Measurements from ENCODE around the gene PLA2G4A.

Gene PLA2G4A

DNA sequence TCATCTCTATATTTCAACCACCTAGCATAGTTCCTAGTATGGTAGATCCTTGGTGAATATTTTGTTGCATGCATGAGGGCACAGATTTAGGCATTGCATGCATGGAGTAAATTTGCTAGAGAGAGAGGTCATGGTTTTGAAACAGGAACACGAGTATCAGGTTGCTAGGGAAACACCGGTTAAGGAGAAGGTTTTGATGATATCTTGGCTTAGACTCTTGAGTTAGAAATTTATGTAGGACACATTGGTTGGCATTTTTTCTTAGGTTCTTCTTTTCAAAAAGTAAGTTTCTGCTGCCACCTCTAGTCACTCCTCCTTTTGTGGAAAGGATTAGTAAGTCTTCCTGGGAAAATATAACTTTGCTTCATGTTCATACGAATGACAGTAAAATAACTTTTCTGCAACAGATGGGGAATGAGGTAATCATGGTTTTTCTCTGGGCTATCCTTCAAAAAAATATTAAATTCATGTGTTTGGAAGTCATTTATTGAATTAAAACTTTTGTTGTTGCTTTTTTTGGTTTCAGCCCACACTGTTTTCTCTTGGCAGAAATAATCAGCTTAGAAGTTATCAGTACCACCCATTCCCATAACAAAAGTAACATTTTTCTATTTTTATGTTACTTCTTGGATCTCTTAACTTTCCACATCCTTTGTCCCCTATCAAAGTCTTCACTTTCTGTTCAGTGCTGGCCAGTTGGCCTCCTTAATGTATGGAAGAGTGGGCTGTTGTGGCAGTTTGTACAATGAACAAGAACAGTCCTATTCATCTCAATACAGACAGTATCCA, 97.3 kb downstream of the PLA2G4A start:
- FAIRE-seq: no peak

DNA sequence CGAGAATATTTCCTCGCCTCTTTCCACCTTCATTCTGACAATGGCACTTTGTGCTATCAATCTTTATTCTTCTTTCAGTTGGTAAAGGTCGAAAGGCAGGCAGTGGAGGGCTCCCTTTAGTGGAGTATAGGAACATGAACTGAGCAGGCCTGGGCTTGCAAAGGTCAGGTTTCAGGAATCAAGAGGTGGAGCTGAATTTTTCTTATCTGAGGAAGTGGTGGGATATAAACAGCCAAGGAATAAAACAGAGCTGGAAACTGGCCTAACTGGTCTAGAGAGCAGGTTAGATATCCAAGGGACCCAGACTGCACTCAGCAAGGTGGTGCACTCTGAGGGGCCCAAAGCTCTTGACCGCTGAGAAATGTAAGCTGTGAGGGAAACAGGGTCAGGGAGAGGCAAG, 99.1 kb downstream of the PLA2G4A start:
- no peak for FAIRE-seq

DNA sequence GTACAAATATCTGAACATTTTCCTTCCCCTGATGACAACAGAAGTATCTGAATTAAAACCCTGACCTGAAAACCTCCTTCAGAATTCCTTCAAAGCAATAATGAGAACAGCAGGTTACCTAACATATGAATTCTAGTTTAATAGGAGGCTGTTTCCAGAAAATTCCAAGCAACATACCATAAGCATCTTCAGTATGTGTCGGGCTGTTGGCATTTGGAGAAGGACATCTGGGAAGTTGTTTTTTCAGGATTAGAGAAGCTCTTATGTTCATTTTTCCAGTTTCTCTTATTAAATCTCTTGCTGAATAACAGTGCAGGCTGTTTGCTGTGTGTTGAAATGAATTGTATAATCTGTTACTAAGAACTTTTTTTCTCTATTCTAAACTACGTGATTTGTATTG, 101.5 kb downstream of the PLA2G4A start:
- no peak for FAIRE-seq

DNA sequence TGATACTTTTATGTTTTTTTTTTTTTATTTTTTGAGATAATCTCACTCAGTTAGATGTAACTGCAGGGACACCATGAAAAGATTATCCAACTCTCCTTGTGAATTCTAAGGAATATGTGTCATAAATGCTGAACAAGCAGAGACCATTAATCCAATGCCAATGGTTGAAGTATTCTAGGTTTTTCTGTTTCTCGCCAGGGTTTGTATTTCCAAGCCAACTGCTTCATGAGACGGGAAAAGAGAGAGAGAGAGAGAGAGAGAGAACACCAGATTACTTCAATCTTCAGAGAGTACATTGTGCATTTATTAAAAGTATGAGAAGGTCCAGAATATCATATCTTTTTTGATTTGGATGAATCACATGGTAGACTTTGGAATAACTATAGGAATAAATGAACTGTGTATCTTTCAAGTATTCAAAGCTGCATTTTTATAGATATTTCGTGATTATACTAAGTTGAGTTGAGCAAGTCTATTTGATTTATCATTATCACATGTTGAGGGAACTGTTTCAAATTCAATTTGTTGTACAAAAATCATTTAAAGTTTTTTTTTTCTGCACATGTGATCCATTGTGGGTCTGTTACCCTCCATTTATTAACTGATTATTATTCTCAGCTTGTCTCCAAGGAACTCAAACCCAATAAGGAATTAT, 108.4 kb downstream of the PLA2G4A start:
- FAIRE-seq: peak; percentile 17

DNA sequence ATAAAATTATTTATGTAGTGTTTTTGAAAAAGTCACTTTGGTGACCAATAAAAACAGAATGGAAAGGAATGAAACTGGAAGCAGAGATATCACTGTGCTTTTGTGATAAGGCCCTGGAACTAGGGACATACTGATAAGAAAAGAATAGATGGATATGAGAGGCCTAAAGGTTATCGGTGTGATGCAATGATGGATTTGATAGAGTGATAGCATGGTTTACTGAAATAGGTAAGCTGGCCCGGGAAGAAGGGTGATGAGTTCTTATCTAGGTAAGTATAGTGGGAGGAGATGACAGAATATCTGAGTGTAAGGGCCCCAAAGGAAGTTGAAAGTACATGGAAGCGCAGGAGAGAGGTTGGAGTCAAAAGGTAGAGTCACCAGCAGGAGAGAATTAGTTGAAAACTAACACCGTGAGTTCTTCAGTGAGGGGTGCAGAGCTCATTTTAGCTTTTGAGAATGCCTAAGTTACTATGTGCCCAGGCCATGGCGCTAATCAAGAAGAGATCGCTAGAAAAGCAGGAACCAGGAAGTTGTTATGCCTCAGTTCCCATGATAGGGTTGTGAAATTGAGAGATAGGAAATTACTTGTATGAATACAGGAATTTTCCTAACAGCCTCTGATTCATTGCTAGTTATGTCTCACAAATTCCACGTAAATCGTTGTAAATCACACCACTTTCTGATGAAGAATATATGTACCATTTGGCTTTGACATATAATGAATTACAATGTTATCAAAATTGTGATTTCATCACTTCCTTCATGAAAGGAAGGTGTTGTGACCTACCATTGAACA, 115.3 kb downstream of the PLA2G4A start:
- FAIRE-seq: no peak

GRCh38 chr1:186945146-186945545, 116.4 kb downstream of the PLA2G4A start:
- no peak for FAIRE-seq

DNA sequence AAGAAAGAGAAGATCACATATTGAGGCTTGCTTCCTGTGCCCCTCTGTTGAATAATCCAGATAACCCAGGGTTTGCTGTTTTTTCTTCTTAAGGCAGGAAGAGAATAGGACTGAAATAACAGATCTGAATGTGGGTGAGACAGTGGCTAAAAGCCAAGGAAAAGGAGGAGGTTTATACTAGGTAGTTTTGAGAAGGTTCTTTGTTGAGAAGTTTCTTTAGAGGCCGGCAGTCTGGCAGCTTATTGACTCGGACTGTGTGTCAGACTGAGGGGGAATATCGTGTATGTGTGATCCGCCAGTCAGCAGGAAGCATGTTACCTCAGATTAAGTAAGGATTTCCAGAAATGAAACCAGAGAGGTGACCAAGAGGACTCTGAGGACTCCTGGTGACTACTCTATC, 119.8 kb downstream of the PLA2G4A start:
- no peak for FAIRE-seq

GRCh38 chr1:186949173-186949572, 120.4 kb downstream of the PLA2G4A start:
- FAIRE-seq: peak; percentile 31

GRCh38 chr1:186950547-186950946, 121.8 kb downstream of the PLA2G4A start:
- no peak for FAIRE-seq

DNA sequence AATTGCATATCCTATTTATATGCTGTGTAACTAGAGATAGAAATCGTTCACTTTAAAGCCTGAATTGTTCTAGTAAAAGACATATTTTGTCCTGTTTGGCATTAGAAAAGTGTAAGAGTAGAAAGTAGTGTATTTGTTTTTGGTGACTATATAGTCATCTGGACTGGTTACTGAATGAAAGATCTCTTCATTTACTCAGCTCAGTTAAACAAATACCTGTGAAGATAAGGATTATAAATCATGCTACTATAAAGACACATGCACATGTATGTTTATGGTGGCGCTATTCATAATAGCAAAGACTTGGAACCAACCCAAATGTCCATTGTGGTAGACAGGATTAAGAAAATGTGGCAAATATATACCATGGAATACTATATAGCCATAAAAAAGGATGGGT, 125.1 kb downstream of the PLA2G4A start:
- no peak for FAIRE-seq

DNA sequence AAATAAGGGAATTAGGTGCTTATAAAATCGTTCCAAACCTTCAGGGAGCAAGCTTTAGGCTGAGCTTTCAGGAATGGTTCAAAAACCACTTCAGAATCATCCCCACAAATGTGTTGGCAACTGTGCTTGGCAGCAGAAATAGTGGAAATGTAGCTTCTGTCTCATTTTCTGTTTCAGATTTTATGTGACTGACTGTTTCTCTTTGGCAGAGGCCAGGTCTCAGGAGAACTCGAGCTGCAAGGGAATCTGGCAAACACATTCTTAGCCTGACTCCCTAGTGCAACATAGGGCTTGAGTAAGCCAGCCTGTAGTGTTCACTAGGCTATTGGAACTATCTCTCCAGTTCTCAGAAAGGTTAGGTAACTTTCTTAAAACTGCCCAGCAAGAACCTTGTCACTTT, 128.6 kb downstream of the PLA2G4A start:
- FAIRE-seq: no peak

DNA sequence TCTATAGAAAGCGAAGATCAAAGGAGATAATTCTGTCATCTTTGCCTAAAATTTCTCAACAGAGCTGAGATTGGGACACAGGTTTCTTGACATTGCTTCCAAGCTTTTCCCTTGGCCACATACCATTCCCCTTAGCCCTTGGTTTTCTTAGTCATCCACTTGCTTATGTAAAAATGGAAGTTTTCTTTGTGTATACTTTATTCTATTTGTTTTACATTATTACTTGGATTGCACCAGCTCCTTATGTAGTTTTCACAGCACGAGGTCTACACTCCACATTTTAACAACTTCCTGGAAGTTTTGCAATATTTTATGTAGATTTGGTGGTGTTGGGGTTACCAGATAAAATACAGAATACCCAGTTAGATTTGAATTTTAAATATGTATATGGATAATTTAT, 129.8 kb downstream of the PLA2G4A start:
- FAIRE-seq: peak; percentile 22

GRCh38 chr1:186960861-186961260, 132.1 kb downstream of the PLA2G4A start:
- no peak for FAIRE-seq

DNA sequence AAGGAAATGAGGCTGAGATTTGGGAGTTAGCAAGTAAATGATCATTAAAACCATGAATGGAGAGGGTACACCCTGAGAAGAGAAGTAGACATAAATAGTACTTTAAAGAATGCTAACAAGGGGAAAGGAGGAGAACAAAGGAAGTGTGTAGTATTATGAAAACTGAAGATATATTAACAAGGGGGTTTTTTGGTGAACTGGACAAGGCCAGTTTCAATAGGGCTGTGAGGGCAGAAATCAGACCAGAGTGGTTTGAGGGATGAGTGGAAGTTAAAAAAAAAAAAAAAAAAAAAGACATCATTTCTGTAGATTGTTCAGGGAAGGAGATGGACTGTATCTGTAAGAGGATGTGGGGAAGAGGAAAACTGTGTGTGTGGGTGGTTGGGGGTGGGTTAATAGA, 137.1 kb downstream of the PLA2G4A start:
- no peak for FAIRE-seq

- FAIRE-seq: no peak
Measured at GRCh38 chr1:186966456-186966855, 137.7 kb downstream of the PLA2G4A start.

- FAIRE-seq: peak; percentile 39
Measured at GRCh38 chr1:186967656-186968394, 139.1 kb downstream of the PLA2G4A start.

GRCh38 chr1:186974774-186975181, 146.0 kb downstream of the PLA2G4A start:
- no peak for FAIRE-seq

DNA sequence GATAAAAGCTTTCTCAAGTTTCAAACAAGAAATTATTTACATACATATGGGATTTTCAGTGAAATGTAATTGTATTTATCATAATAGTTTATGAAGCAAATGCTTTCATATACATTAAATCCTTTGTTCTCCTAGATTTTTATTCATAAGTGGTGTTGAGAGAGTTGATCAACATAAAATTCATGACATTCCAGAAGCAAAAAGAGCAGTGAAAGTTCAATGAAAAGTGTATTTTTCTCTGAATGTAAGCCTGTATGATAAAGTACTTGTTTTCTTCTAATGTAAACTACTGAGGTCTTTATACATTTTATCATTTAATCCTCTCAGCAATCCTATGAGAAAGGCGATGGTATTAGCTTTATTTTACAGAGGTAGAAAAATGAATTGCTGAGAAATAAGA, 146.5 kb downstream of the PLA2G4A start:
- FAIRE-seq: peak; percentile 47

GRCh38 chr1:186976700-186977099, 148.0 kb downstream of the PLA2G4A start:
- FAIRE-seq: no peak

DNA sequence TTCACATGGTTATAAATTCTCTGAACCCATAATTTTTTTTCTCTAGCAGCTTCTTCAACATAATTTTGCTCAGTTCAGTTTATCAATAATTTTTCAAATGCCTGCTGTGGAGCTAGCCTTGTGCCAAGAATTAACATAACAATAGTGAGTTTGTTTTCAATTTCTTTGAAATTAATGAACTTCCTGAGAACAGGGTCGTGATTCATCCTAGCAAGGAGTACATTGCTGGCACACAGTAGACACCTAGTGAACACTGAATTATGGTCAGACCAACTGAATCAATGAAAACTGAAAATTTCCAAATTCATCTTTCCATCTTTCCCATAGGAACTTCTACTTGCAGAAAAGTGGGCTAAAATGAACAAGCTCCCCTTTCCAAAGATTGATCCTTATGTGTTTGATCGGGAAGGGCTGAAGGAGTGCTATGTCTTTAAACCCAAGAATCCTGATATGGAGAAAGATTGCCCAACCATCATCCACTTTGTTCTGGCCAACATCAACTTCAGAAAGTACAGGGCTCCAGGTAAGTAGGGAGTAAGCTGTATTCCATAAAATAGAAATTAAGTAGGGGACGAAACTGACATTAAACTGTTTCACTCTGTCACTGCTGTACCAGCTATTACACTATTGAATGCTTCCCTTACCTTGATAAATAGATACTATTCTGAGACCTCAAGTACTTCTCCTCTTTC, 148.7 kb downstream of the PLA2G4A start:
- FAIRE-seq: no peak

GRCh38 chr1:186978596-186979556, 150.1 kb downstream of the PLA2G4A start:
- FAIRE-seq: no peak

All from TTC549 (cell line).